Smooth muscle cell (in vitro differentiated cells): ENCODE measurements around the gene ADCY4. TPM values are rescaled to one million over a fixed set of nuclear protein-coding genes. Genes with fewer than 3 reads are reported as not detected.

Experiments used
- DNase-seq: peaks from one replicate; lab custom pipeline; 2025; ENCODE audit not compliant: unreplicated experiment; lab: John Stamatoyannopoulos, UW
- H2AFZ ChIP-seq: fragments of 200-600 bp; sonication (generic); 2 replicates; pipeline ENCODE4 v1.6.0; 2016; ENCODE audit warnings: antibody characterized with exemption, low read depth, mild to moderate bottlenecking
- H3F3A ChIP-seq: fragments of 200-600 bp; sonication (generic); 2 replicates; pipeline ENCODE4 v1.6.0; 2017; ENCODE audit warnings: antibody characterized with exemption, low read depth
- H3K27ac ChIP-seq: fragments of 200-600 bp; sonication (generic); 2 replicates; pipeline ENCODE4 v1.5.1; 2016; ENCODE audit warnings: low read depth, mild to moderate bottlenecking
- H3K27me3 ChIP-seq: fragments of 200-600 bp; sonication (generic); 2 replicates; pipeline ENCODE4 v1.6.1; 2016; ENCODE audit warnings: low read depth, mild to moderate bottlenecking
- H3K36me3 ChIP-seq: fragments of 200-600 bp; sonication (generic); 2 replicates; pipeline ENCODE4 v1.5.1; 2016; ENCODE audit warnings: low read depth
- H3K4me1 ChIP-seq: fragments of 200-600 bp; sonication (generic); 2 replicates; pipeline ENCODE4 v1.5.1; 2016; ENCODE audit warnings: low read depth
- H3K4me2 ChIP-seq: fragments of 200-600 bp; sonication (generic); 2 replicates; pipeline ENCODE4 v1.6.0; 2016; ENCODE audit warnings: mild to moderate bottlenecking
- H3K4me3 ChIP-seq: fragments of 200-600 bp; sonication (generic); 2 replicates; pipeline ENCODE4 v1.5.1; 2016; ENCODE audit warnings: mild to moderate bottlenecking
- H3K79me2 ChIP-seq: fragments of 200-600 bp; sonication (generic); 2 replicates; pipeline ENCODE4 v1.6.0; 2016; ENCODE audit warnings: low read depth, mild to moderate bottlenecking
- H3K9ac ChIP-seq: fragments of 200-600 bp; sonication (generic); 2 replicates; pipeline ENCODE4 v1.6.0; 2016; ENCODE audit warnings: low read depth
- H3K9me3 ChIP-seq: fragments of 200-600 bp; sonication (generic); replicated peaks from 2 replicates; pipeline ENCODE4 v1.5.1; 2016; ENCODE audit warnings: low read depth
- H4K20me1 ChIP-seq: fragments of 200-600 bp; sonication (generic); 2 replicates; pipeline ENCODE4 v1.6.0; 2016; ENCODE audit warnings: low read depth
- WGBS: methylation state at CpG from one replicate; pipeline ENCODE4 v1.1.7; 2016; ENCODE audit warnings: low lambda C conversion rate; 5-methylcytosine and 5-hydroxymethylcytosine counted together
- polyA plus RNA-seq: library from polyadenylated mRNA; unstranded; fragments of >200 nt; fragmentation: Nextera tagmentation; extraction: Ambion mirVana; gene quantifications from 2 replicates; pipeline ENCODE4 v1.2.1, GENCODE V29; 2016
- total RNA-seq: library from RNA; depleted of rRNA; stranded (reverse); fragments of >200 nt; gene quantifications from 2 replicates; pipeline ENCODE4 v1.2.3, GENCODE V29; 2014
- TF ChIP-seq, protein P1 (sequence below): fragments of 200-600 bp; sonication (generic); IDR thresholded peaks from 2 replicates; pipeline ENCODE4 v1.5.1; 2017; ENCODE audit warnings: borderline replicate concordance, mild to moderate bottlenecking, antibody characterized with exemption; ENCODE audit not compliant: insufficient read depth, poor library complexity, severe bottlenecking

Gene ADCY4
- total and polyA plus RNA-seq, 2 experiments from 2014 or later, result 0.13 TPM; not detected in 1

- Histone ChIP-seq H3K9me3 (no peaks in the 10 kb centered on the region), H3K27me3 (no peaks in the 10 kb centered on the region), H3K79me2 (no peaks in the 10 kb centered on the region), H3K4me2 (no peak within 1 kb of the TSS), H3F3A (no peaks in the 10 kb centered on the region), H3K4me3 (no peak within 1 kb of the TSS), H4K20me1 (no peaks in the 10 kb centered on the region), H2AFZ (no peak within 1 kb of the TSS), H3K36me3 (no peaks in the 10 kb centered on the region), H3K9ac (no peak within 1 kb of the TSS), H3K27ac (no peak within 1 kb of the TSS), H3K4me1 (no peaks in the 10 kb centered on the region)
- TF ChIP-seq, protein P1, sequence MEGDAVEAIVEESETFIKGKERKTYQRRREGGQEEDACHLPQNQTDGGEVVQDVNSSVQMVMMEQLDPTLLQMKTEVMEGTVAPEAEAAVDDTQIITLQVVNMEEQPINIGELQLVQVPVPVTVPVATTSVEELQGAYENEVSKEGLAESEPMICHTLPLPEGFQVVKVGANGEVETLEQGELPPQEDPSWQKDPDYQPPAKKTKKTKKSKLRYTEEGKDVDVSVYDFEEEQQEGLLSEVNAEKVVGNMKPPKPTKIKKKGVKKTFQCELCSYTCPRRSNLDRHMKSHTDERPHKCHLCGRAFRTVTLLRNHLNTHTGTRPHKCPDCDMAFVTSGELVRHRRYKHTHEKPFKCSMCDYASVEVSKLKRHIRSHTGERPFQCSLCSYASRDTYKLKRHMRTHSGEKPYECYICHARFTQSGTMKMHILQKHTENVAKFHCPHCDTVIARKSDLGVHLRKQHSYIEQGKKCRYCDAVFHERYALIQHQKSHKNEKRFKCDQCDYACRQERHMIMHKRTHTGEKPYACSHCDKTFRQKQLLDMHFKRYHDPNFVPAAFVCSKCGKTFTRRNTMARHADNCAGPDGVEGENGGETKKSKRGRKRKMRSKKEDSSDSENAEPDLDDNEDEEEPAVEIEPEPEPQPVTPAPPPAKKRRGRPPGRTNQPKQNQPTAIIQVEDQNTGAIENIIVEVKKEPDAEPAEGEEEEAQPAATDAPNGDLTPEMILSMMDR, result no peak
- DNase-seq, result no peak
- 98% methylated on average over 78 of the region's 99 CpGs for whole genome bisulfite sequencing
Observed at GRCh38 chr14:24310646-24311604, 23.9 kb downstream of the ADCY4 start, which contains the start of gene LTB4R. LTB4R (plus strand) TSS chr14:24311502; CDS start chr14:24315652, 4,150 bp downstream.

GRCh38 chr14:24310265-24310645 lies 24.6 kb downstream of the ADCY4 start:
- H2AFZ ChIP-seq, result no peak overlapping the region
- no peaks in the 10 kb centered on the region for H3K4me1 ChIP-seq
- no peak overlapping the region for H3K9ac ChIP-seq
- H3K79me2 ChIP-seq, result no peaks in the 10 kb centered on the region
- no peaks in the 10 kb centered on the region for H3K27me3 ChIP-seq
- no peak overlapping the region for H3K27ac ChIP-seq
- no peak for DNase-seq
- H3K4me2 ChIP-seq, result no peak overlapping the region
- TF ChIP-seq, protein P1, result no peak
- H4K20me1 ChIP-seq, result no peaks in the 10 kb centered on the region
- H3F3A ChIP-seq, result no peaks in the 10 kb centered on the region
- H3K36me3 ChIP-seq, result no peaks in the 10 kb centered on the region
- H3K4me3 ChIP-seq, result no peak overlapping the region
- no peaks in the 10 kb centered on the region for H3K9me3 ChIP-seq
- 94% methylated on average over 5 of the region's 5 CpGs for WGBS

GRCh38 chr14:24309538-24310264 lies 25.2 kb downstream of the ADCY4 start, which contains the start of gene LTB4R2:
LTB4R2 (plus strand) TSS chr14:24310140; CDS start chr14:24310665, 525 bp downstream.
- Histone ChIP-seq H2AFZ (no peak within 1 kb of the TSS), H3K4me2 (no peak within 1 kb of the TSS), H3K9me3 (no peaks in the 10 kb centered on the region), H3K36me3 (no peaks in the 10 kb centered on the region), H3K27me3 (no peaks in the 10 kb centered on the region), H3K4me3 (no peak within 1 kb of the TSS), H3K9ac (no peak within 1 kb of the TSS), H3F3A (no peaks in the 10 kb centered on the region), H3K27ac (no peak within 1 kb of the TSS), H3K4me1 (no peaks in the 10 kb centered on the region), H4K20me1 (no peaks in the 10 kb centered on the region), H3K79me2 (no peaks in the 10 kb centered on the region)
- DNase-seq, result no peak
- WGBS, result 87% methylated on average over 5 of the region's 5 CpGs
- TF ChIP-seq, protein P1, result no peak
